ENCODE results near the gene GPR156. TPM values are rescaled to one million over a fixed set of nuclear protein-coding genes. Genes with fewer than 3 reads are reported as not detected.

GPR156 gene
- polyA plus RNA-seq, 1 of the 3 experiments (the other 2 are of a cell fraction), result 0.31 TPM

DNA sequence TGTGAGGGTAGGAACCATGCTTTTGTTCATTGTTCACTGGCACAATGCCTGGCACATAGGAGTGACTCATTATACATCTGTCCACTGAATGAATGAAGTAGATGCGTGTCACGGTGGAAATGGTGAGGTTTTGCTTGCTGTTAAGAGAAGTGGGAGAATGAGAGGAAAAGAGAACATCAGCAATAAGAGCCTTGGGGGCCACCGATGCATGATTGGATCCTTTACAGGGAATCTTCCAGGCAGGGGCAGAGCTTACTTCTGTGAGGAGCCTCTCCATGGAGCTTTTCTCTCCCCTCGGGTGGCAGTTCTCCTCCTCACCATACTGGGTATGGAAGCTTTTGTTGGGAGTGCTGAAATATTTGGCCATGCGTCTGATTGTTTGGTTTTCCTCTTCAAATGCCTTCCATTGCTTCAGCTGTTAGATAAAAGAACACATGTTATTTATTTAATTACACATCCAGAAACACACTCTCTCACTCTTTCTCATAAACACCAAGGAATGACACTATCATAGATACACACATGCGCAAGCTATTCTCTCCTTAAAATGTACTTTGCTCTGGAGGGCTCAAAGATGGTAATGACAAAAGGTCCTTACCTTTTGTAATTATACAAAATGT is 111.9 kb downstream of the GPR156 start (continued):
- TF ChIP-seq IRF3 (IDR thresholded peaks at IDR 0.05; ENCODE audit: low read depth, low read length), result no peak
- TF ChIP-seq MXI1 (IDR thresholded peaks at IDR 0.05; ENCODE audit: low read depth, low read length), result no peak
- no peak for TF ChIP-seq NFIC (IDR thresholded peaks at IDR 0.05; ENCODE audit: borderline replicate concordance)
- no peak for TF ChIP-seq POLR2AphosphoS5 (IDR thresholded peaks at IDR 0.05; ENCODE audit: low read depth, low read length)
- TF ChIP-seq EP300 (IDR thresholded peaks at IDR 0.05; ENCODE audit: borderline replicate concordance in 1 of 2, low read depth in 1 of 2, low read length in 1 of 2), result no peak

DNA sequence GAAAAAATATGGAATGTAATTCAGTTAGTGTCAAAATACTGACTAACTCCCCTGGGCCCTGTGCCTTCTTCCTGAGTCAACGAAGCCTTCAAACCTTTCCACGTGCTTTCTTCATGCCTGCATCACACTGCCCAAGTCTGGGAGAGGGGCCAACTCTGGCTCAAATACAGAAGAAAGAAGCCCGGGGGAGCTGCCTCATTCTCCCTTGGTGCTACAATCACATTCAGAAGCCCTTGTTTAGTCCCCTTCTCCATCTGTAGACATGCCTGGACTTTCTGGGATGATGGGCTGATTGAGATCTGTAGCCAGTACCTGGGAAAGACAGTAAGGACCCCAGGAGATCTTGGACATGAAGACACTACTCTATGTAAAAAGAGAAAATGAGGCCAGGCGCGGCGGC is 113.0 kb downstream of the GPR156 start:
- WGBS (ENCODE audit: low lambda C conversion rate), result 59% methylated on average over 6 of the region's 6 CpGs
- TF ChIP-seq, protein P1, sequence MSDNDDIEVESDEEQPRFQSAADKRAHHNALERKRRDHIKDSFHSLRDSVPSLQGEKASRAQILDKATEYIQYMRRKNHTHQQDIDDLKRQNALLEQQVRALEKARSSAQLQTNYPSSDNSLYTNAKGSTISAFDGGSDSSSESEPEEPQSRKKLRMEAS (IDR thresholded peaks at IDR 0.05; ENCODE audit: low read depth), result peak; percentile 97
- TF ChIP-seq NFIC (IDR thresholded peaks at IDR 0.05; ENCODE audit: borderline replicate concordance), result peak; percentile 41
- TF ChIP-seq TCF12 (IDR thresholded peaks at IDR 0.05), result no peak
- Histone ChIP-seq H3K9me2 (no peaks in the 10 kb centered on the region), H3K9me3 (no peaks in the 10 kb centered on the region), H3K27ac (ENCODE audit: low read depth in 2 of 2, low read length in 1 of 2) (no peak overlapping the region), H2AFZ (ENCODE audit: low read depth) (no peak overlapping the region), H3K79me2 (ENCODE audit: insufficient read depth) (no peaks in the 10 kb centered on the region), H3K36me3 (replicated peaks in 1 of 2; ENCODE audit: control insufficient read depth in 1 of 2, insufficient read depth in 2 of 2, low read length in 1 of 2) (no peaks in the 10 kb centered on the region), H3K4me2 (no peak overlapping the region), H3K4me3 (ENCODE audit: low read depth in 2 of 2, low read length in 1 of 2) (no peak overlapping the region), H4K20me1 (ENCODE audit: insufficient read depth) (no peaks in the 10 kb centered on the region), H3K9ac (no peak overlapping the region), H3F3A (replicated peaks; ENCODE audit: insufficient read depth) (peaks cover 4% of the 10 kb centered on the region), H3K27me3 (ENCODE audit: insufficient read depth) (no peaks in the 10 kb centered on the region), H3K4me1 (ENCODE audit: control insufficient read depth in 1 of 2, insufficient read depth in 2 of 2, low read depth in 1 of 2, low read length in 1 of 2) (peaks cover 1 to 10% of the 10 kb centered on the region in 2 experiments; a peak in 3 of 4 replicates)
- CTCF ChIA-PET, result interaction anchor here (0.7 kb wide), 1 partner anchor 43 kb away, joined by 3 read pairs; no protein-coding TSS in a partner anchor
- DNase-seq, result no peak
- POLR2A ChIA-PET, result no interaction called here

DNA sequence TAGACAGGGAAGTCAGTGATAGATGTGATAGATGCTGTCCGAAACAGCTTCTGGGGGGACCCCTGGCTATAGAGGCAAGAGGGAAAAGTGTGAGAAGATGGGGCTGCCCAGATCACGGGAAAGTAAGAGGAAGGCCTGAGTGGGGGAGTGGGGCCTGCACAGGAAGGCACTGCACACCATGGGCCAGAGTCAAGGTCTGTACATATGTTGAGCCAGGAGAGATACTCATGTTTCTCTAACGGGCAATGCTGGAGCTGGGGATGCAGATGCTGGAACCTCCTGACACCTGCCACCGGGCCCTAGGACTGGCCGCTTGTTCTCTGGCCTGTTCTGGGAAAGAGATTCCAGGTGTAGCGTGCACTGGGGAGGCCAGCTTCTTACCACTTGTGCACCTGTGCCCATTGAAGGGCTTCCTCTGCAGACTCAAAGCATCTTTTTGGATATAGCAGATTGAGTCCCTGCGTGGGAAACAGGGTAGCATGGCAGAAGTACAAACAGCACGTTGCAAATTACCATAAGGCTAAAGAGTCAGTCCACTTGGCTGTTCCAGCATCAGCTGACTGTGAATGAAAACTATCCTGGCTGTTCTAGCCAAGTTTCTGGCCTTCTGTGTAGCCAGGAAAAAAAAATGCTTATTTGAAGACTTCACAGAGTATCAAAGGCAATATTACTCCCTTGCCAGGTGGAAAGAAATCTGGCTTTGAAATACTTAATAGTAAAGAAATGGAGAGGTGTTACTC is 113.7 kb downstream of the GPR156 start:
- POLR2A ChIA-PET, result no interaction called here
- no peak overlapping the region for H3K9ac ChIP-seq
- no peak overlapping the region for H3K4me2 ChIP-seq
- no peak for DNase-seq
- no peaks in the 10 kb centered on the region for H3K79me2 ChIP-seq (ENCODE audit: insufficient read depth)
- TF ChIP-seq, protein P1 (IDR thresholded peaks at IDR 0.05; ENCODE audit: low read depth), result no peak
- TF ChIP-seq CHD2 (IDR thresholded peaks at IDR 0.05; ENCODE audit: low read length, partially characterized antibody) (no peak), TAF1 (IDR thresholded peaks at IDR 0.05; ENCODE audit: borderline replicate concordance, low read depth, low read length) (no peak), GABPA (IDR thresholded peaks at IDR 0.05; ENCODE audit: low read depth) (no peak), EZH2phosphoT487 (IDR thresholded peaks at IDR 0.05; ENCODE audit: borderline replicate concordance, low read depth) (no peak), FOSL2 (IDR thresholded peaks at IDR 0.05; ENCODE audit: borderline replicate concordance, low read depth) (no peak), NRF1 (IDR thresholded peaks at IDR 0.05; ENCODE audit: low read depth, low read length) (no peak), YY1 (IDR thresholded peaks at IDR 0.05; ENCODE audit: low read depth) (no peak), NFIC (IDR thresholded peaks at IDR 0.05; ENCODE audit: borderline replicate concordance) (no peak), MXI1 (IDR thresholded peaks at IDR 0.05; ENCODE audit: low read depth, low read length) (no peak), USF2 (IDR thresholded peaks at IDR 0.05; ENCODE audit: borderline replicate concordance, low read depth, low read length) (no peak), MEF2A (IDR thresholded peaks at IDR 0.05; ENCODE audit: borderline replicate concordance, low read depth) (no peak)
- TF ChIP-seq, protein P2, sequence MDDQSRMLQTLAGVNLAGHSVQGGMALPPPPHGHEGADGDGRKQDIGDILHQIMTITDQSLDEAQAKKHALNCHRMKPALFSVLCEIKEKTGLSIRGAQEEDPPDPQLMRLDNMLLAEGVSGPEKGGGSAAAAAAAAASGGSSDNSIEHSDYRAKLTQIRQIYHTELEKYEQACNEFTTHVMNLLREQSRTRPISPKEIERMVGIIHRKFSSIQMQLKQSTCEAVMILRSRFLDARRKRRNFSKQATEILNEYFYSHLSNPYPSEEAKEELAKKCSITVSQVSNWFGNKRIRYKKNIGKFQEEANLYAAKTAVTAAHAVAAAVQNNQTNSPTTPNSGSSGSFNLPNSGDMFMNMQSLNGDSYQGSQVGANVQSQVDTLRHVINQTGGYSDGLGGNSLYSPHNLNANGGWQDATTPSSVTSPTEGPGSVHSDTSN (IDR thresholded peaks at IDR 0.05), result no peak
- H3K4me3 ChIP-seq (ENCODE audit: low read depth in 2 of 2, low read length in 1 of 2), result no peak overlapping the region
- H3K4me1 ChIP-seq (ENCODE audit: control insufficient read depth in 1 of 2, insufficient read depth in 2 of 2, low read depth in 1 of 2, low read length in 1 of 2), result peaks cover 0 to 3% of the 10 kb centered on the region in 2 experiments; a peak in 1 of 4 replicates
- CTCF ChIA-PET, result no interaction called here
- H2AFZ ChIP-seq (ENCODE audit: low read depth), result no peak overlapping the region
- H3K27ac ChIP-seq (ENCODE audit: low read depth in 2 of 2, low read length in 1 of 2), result no peak overlapping the region
- H3K9me3 ChIP-seq, result no peaks in the 10 kb centered on the region
- no peaks in the 10 kb centered on the region for H3K9me2 ChIP-seq
- no peaks in the 10 kb centered on the region for H3K27me3 ChIP-seq (ENCODE audit: insufficient read depth)
- H3F3A ChIP-seq (replicated peaks; ENCODE audit: insufficient read depth), result peaks cover 4% of the 10 kb centered on the region
- WGBS (ENCODE audit: low lambda C conversion rate), result 93% methylated on average over 7 of the region's 8 CpGs
- no peaks in the 10 kb centered on the region for H3K36me3 ChIP-seq (replicated peaks in 1 of 2; ENCODE audit: control insufficient read depth in 1 of 2, insufficient read depth in 2 of 2, low read length in 1 of 2)
- H4K20me1 ChIP-seq (ENCODE audit: insufficient read depth), result no peaks in the 10 kb centered on the region
